ENCODE data around the gene LRRC4C. TPM values are rescaled to one million over a fixed set of nuclear protein-coding genes. Genes with fewer than 3 reads are reported as not detected.

The LRRC4C gene
- total RNA-seq, 1 donor from 2014 or later, result 1.5 TPM

DNA sequence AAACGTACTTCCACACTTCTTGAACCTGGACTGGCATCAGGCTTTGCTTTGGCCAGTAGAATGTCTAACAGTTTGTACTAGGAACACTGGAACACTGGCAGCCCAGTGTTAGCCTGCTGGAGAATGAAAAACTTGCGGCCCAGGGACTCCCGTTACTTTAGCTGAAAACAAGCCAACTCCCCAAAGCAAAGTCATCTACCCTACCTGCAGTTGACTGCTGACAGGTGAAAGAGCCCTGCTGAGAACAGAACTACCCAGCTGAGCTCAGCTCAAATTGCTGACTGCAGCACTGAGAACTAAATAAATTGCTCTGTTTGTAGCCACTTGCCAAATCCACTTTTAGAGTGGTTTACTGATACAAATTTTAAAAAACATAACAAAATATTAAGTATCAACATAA, 342.5 kb downstream of the LRRC4C start:
- TF ChIP-seq, protein P1, sequence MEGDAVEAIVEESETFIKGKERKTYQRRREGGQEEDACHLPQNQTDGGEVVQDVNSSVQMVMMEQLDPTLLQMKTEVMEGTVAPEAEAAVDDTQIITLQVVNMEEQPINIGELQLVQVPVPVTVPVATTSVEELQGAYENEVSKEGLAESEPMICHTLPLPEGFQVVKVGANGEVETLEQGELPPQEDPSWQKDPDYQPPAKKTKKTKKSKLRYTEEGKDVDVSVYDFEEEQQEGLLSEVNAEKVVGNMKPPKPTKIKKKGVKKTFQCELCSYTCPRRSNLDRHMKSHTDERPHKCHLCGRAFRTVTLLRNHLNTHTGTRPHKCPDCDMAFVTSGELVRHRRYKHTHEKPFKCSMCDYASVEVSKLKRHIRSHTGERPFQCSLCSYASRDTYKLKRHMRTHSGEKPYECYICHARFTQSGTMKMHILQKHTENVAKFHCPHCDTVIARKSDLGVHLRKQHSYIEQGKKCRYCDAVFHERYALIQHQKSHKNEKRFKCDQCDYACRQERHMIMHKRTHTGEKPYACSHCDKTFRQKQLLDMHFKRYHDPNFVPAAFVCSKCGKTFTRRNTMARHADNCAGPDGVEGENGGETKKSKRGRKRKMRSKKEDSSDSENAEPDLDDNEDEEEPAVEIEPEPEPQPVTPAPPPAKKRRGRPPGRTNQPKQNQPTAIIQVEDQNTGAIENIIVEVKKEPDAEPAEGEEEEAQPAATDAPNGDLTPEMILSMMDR (IDR thresholded peaks at IDR 0.05; ENCODE audit: insufficient read depth, low read length, poor library complexity, severe bottlenecking), result no peak
- Histone ChIP-seq H3K27me3 (ENCODE audit: control insufficient read depth, insufficient read depth, low read length) (no peaks in the 10 kb centered on the region), H3K36me3 (ENCODE audit: control insufficient read depth, insufficient read depth, low read length) (no peaks in the 10 kb centered on the region), H3K4me3 (ENCODE audit: low read depth, low read length) (no peak overlapping the region)
- no peak for DNase-seq (ENCODE audit: low read depth)

DNA sequence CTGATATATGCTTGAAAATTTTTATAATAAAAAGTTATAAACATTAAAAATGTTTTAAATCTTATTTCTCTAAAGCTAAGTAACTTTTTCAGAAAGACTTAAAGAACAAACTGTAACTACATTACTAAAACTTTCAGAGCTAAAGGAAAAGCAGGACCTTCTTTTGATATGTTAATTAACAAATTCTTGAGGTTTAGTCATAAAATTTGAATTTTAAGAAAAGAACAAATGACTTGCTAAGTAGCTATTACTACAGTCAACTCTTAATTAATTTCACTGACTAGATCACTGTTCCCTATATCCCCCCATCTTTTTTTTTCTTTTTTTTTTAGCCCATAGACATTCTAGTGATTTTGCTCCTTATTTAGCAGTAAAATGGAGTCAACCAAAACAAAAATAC, 344.4 kb downstream of the LRRC4C start:
- Histone ChIP-seq H3K36me3 (ENCODE audit: control insufficient read depth, insufficient read depth, low read length) (no peaks in the 10 kb centered on the region), H3K27me3 (ENCODE audit: control insufficient read depth, insufficient read depth, low read length) (no peaks in the 10 kb centered on the region), H3K4me3 (ENCODE audit: low read depth, low read length) (no peak overlapping the region)
- TF ChIP-seq, protein P1 (IDR thresholded peaks at IDR 0.05; ENCODE audit: insufficient read depth, low read length, poor library complexity, severe bottlenecking), result no peak
- no peak for DNase-seq (ENCODE audit: low read depth)

DNA sequence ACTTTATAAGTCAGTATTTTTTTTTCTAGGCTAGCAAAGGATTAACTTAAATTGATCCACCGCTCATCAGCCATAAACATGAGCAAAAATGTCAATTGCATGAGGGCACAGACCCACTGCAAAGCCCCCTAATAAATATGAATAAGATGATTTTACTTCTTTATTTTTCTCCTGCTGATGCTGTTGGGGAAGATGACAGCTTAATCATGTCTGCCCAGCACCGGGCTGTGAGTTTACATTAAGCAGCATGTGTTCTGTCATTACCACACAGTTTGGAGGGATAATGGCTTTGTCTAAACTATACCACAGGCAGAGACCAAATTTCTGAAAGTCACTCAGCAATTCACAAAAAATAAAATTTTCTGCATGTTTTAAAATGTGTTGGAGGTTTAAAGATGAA, 346.3 kb downstream of the LRRC4C start:
- TF ChIP-seq, protein P1 (IDR thresholded peaks at IDR 0.05; ENCODE audit: insufficient read depth, low read length, poor library complexity, severe bottlenecking), result no peak
- no peak for DNase-seq (ENCODE audit: low read depth)

DNA sequence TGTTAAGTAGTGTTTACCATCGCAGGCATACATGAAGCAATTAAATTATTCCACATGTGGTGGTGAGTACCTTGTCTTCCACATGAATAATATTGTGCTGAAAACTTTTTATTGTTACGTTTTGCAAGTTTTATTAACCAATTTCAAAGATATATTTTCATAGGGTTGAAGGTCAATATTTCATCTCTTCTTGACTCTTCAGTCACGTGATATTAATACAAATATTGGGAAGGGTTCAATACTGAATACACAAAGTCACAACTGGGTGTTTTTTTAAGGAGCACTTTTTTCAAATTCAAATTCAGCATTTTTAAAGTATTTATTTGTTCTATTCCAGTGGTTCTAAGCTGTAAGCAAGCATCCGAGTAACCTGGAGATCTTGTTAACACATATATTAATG, 348.9 kb downstream of the LRRC4C start:
- no peak overlapping the region for H3K4me3 ChIP-seq (ENCODE audit: low read depth, low read length)
- no peaks in the 10 kb centered on the region for H3K36me3 ChIP-seq (ENCODE audit: control insufficient read depth, insufficient read depth, low read length)
- TF ChIP-seq, protein P1 (IDR thresholded peaks at IDR 0.05; ENCODE audit: insufficient read depth, low read length, poor library complexity, severe bottlenecking), result no peak
- no peak for DNase-seq (ENCODE audit: low read depth)
- no peaks in the 10 kb centered on the region for H3K27me3 ChIP-seq (ENCODE audit: control insufficient read depth, insufficient read depth, low read length)

More for the DNA sequence above, 346.3 kb downstream of the LRRC4C start:
- no peaks in the 10 kb centered on the region for H3K36me3 ChIP-seq (ENCODE audit: control insufficient read depth, insufficient read depth, low read length)
- no peaks in the 10 kb centered on the region for H3K27me3 ChIP-seq (ENCODE audit: control insufficient read depth, insufficient read depth, low read length)
- H3K4me3 ChIP-seq (ENCODE audit: low read depth, low read length), result no peak overlapping the region

DNA sequence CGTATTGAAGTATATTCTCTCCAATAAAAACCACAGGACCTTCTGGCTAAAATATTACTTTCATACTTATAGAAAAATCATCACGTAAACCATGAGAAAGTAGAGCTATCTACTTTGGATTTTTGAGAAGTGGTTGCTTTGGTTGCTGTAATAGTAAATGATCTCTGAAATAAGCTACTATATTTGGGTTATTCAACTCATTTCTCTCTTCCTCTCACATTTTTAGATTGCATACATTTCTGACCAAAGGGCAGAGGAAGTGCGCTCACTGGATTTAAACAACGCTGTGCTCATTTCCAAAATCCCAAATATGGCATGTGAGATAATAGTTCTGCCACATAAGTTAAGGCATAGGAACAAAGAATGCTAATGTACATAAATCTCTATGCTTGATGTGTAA, 357.0 kb downstream of the LRRC4C start:
- H3K4me3 ChIP-seq (ENCODE audit: low read depth, low read length), result no peak overlapping the region
- TF ChIP-seq, protein P1 (IDR thresholded peaks at IDR 0.05; ENCODE audit: insufficient read depth, low read length, poor library complexity, severe bottlenecking), result no peak
- no peaks in the 10 kb centered on the region for H3K27me3 ChIP-seq (ENCODE audit: control insufficient read depth, insufficient read depth, low read length)
- no peak for DNase-seq (ENCODE audit: low read depth)
- no peaks in the 10 kb centered on the region for H3K36me3 ChIP-seq (ENCODE audit: control insufficient read depth, insufficient read depth, low read length)

DNA sequence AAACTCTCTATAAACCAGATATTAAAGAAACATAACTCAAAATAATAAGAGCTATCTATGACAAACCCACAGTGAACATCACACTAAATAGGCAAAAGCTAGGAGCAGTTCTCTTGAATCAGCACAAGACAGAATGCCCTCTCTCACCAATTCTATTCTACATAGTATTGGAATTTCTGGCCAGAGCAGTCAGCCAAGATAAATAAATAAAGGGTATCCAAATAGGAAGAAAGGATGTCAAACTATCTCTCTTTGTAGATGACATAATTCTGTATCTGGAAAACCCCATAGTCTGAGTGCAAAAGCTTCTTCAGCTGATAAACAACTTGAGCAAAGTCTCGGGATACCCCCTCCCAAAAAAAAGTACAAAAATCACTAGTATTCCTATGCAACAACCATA, 359.8 kb downstream of the LRRC4C start:
- no peaks in the 10 kb centered on the region for H3K36me3 ChIP-seq (ENCODE audit: control insufficient read depth, insufficient read depth, low read length)
- TF ChIP-seq, protein P1 (IDR thresholded peaks at IDR 0.05; ENCODE audit: insufficient read depth, low read length, poor library complexity, severe bottlenecking), result no peak
- no peaks in the 10 kb centered on the region for H3K27me3 ChIP-seq (ENCODE audit: control insufficient read depth, insufficient read depth, low read length)
- no peak overlapping the region for H3K4me3 ChIP-seq (ENCODE audit: low read depth, low read length)
- no peak for DNase-seq (ENCODE audit: low read depth)

All from kidney epithelial cell (primary cell).